DOHH2 (cell line): ENCODE data around the gene STAG1.

Experiments
- H3F3A ChIP-seq: fragments of 200-600 bp; sonication (generic), shearing (Covaris generic); 2 replicates; pipeline ENCODE4 v1.6.0; 2016; ENCODE audit warnings: antibody characterized with exemption, mild to moderate bottlenecking; ENCODE audit not compliant: control insufficient read depth, insufficient read depth
- H3K27ac ChIP-seq: fragments of 200-600 bp; sonication (generic); 2 replicates; pipeline ENCODE4 v1.5.1; 2014; ENCODE audit warnings: low read depth, mild to moderate bottlenecking, low read length, moderate library complexity
- H3K27me3 ChIP-seq: fragments of 200-600 bp; sonication (generic); 2 replicates; pipeline ENCODE4 v1.6.1; 2014; ENCODE audit warnings: mild to moderate bottlenecking, low read length, mixed read lengths; ENCODE audit not compliant: control insufficient read depth
- H3K36me3 ChIP-seq: fragments of 200-600 bp; sonication (generic); 2 replicates; pipeline ENCODE4 v1.6.1; 2014; ENCODE audit warnings: mild to moderate bottlenecking, low read length, moderate library complexity, mixed read lengths; ENCODE audit not compliant: control insufficient read depth
- H3K4me1 ChIP-seq: fragments of 200-600 bp; sonication (generic); 2 replicates; pipeline ENCODE4 v1.6.1; 2014; ENCODE audit warnings: mild to moderate bottlenecking, low read length, mixed read lengths; ENCODE audit not compliant: control insufficient read depth
- H3K4me2 ChIP-seq: fragments of 200-600 bp; sonication (generic); 2 replicates; pipeline ENCODE4 v1.6.0; 2014; ENCODE audit warnings: mild to moderate bottlenecking, low read length, moderate library complexity
- H3K4me3 ChIP-seq: fragments of 200-600 bp; sonication (generic); 2 replicates; pipeline ENCODE4 v1.5.1; 2014; ENCODE audit warnings: mild to moderate bottlenecking, low read length, mixed read lengths
- H3K79me2 ChIP-seq: fragments of 200-600 bp; sonication (generic); 2 replicates; pipeline ENCODE4 v1.6.1; 2014; ENCODE audit warnings: mild to moderate bottlenecking, low read length, mixed read lengths; ENCODE audit not compliant: control insufficient read depth
- H3K9me2 ChIP-seq: fragments of 200-600 bp; sonication (generic); replicated peaks from 2 replicates; pipeline ENCODE4 v1.6.1; 2014; ENCODE audit warnings: mild to moderate bottlenecking, low read length, mixed read lengths; ENCODE audit not compliant: control insufficient read depth
- H3K9me3 ChIP-seq: fragments of 200-600 bp; sonication (generic); 2 replicates; pipeline ENCODE4 v1.6.1; 2014; ENCODE audit warnings: antibody characterized with exemption, low read length, mixed read lengths; ENCODE audit not compliant: control insufficient read depth, insufficient read depth
- H4K20me1 ChIP-seq: fragments of 200-600 bp; sonication (generic); 2 replicates; pipeline ENCODE4 v1.6.0; 2014; ENCODE audit warnings: low read depth, mild to moderate bottlenecking, antibody characterized with exemption, low read length, moderate library complexity; ENCODE audit not compliant: control insufficient read depth, insufficient read depth
- CTCF ChIP-seq: fragments of 200-600 bp; sonication (generic); IDR thresholded peaks from one replicate; pipeline ENCODE4 v1.5.1; 2014; ENCODE audit warnings: antibody characterized with exemption, mild to moderate bottlenecking, low read depth, low read length; ENCODE audit not compliant: poor library complexity, severe bottlenecking
- EZH2phosphoT487 ChIP-seq: fragments of 200-600 bp; sonication (generic); IDR thresholded peaks from 2 replicates; pipeline ENCODE4 v1.6.1; 2017; ENCODE audit warnings: borderline replicate concordance, mild to moderate bottlenecking, antibody characterized with exemption, low read length, moderate library complexity, mixed read lengths

The STAG1 gene

GRCh38 chr3:136428167-136428566, 324.0 kb downstream of the STAG1 start:
- Histone ChIP-seq H3K4me2 (no peak overlapping the region), H3K36me3 (0 out of 2 replicates have a peak, but pooled peaks cover 2% of the 10 kb centered on the region), H3K9me2 (no peaks in the 10 kb centered on the region), H3K4me3 (no peak overlapping the region), H3K4me1 (peaks cover 3% of the 10 kb centered on the region; the same call in 1 of the 2 replicates), H3K27ac (no peak overlapping the region), H4K20me1 (no peaks in the 10 kb centered on the region), H3K27me3 (no peaks in the 10 kb centered on the region), H3K79me2 (no peaks in the 10 kb centered on the region), H3K9me3 (no peaks in the 10 kb centered on the region), H3F3A (no peaks in the 10 kb centered on the region)
- no peak for TF ChIP-seq CTCF
- no peak for TF ChIP-seq EZH2phosphoT487

GRCh38 chr3:136427236-136427635, 324.9 kb downstream of the STAG1 start:
- Histone ChIP-seq H3K4me1 (peaks cover 3% of the 10 kb centered on the region; the same call in 1 of the 2 replicates), H4K20me1 (no peaks in the 10 kb centered on the region), H3K27me3 (no peaks in the 10 kb centered on the region), H3K36me3 (peaks cover 4% of the 10 kb centered on the region; the same call in 1 of the 2 replicates), H3K79me2 (no peaks in the 10 kb centered on the region), H3K4me3 (no peak overlapping the region), H3F3A (no peaks in the 10 kb centered on the region), H3K27ac (no peak overlapping the region), H3K9me2 (no peaks in the 10 kb centered on the region), H3K9me3 (no peaks in the 10 kb centered on the region), H3K4me2 (no peak overlapping the region)
- no peak for TF ChIP-seq CTCF
- TF ChIP-seq EZH2phosphoT487 = no peak

- Histone ChIP-seq H4K20me1 (no peaks in the 10 kb centered on the region), H3F3A (no peaks in the 10 kb centered on the region), H3K27ac (no peak overlapping the region), H3K4me3 (no peak overlapping the region), H3K4me2 (no peak overlapping the region), H3K79me2 (no peaks in the 10 kb centered on the region), H3K4me1 (no peaks in the 10 kb centered on the region), H3K36me3 (peaks cover 11% of the 10 kb centered on the region), H3K9me2 (no peaks in the 10 kb centered on the region), H3K9me3 (no peaks in the 10 kb centered on the region), H3K27me3 (no peaks in the 10 kb centered on the region)
- TF ChIP-seq EZH2phosphoT487 = no peak
These were observed 337.7 kb downstream of the STAG1 start for GRCh38 chr3:136414476-136414875.

- TF ChIP-seq CTCF (no peak), EZH2phosphoT487 (no peak)
These were observed 339.9 kb downstream of the STAG1 start for GRCh38 chr3:136412307-136412706.

More at GRCh38 chr3:136412307-136412706, 339.9 kb downstream of the STAG1 start:
- Histone ChIP-seq H3K4me1 (no peaks in the 10 kb centered on the region), H3K27ac (no peak overlapping the region), H4K20me1 (no peaks in the 10 kb centered on the region), H3K4me2 (no peak overlapping the region), H3F3A (no peaks in the 10 kb centered on the region), H3K27me3 (no peaks in the 10 kb centered on the region), H3K79me2 (no peaks in the 10 kb centered on the region), H3K9me3 (no peaks in the 10 kb centered on the region), H3K36me3 (peaks cover 1% of the 10 kb centered on the region; the same call in 1 of the 2 replicates), H3K4me3 (no peak overlapping the region), H3K9me2 (no peaks in the 10 kb centered on the region)
